HCT116 (cell line): Measurements from ENCODE around the gene SUMO4. TPM values are rescaled to one million over a fixed set of nuclear protein-coding genes. Genes with fewer than 3 reads are reported as not detected.

Source experiments
- ATAC-seq: fragments of 200-7000 bp; cut with Tn5 transposase; 2 replicates; pipeline ENCODE4 v1.9.1; 2020; ENCODE audit warnings: mild to moderate bottlenecking, moderate library complexity
- BruUV-seq: library from RNA; stranded (reverse); fragments of 400-500 nt; replicated peaks from 2 replicates; lab custom pipeline; 2021; lab: Mats Ljungman, UMichigan
- CTCF ChIA-PET: fragments of 300-600 bp; sonication (Branson Sonifier 250); formaldehyde crosslinking; loops from one replicate; lab custom pipeline; 2021; ENCODE audit warnings: antibody characterized with exemption; lab: Charles Lee
- POLR2A ChIA-PET: fragments of 300-600, 350-600 bp; sonication (Branson Sonifier 250); formaldehyde crosslinking; loops from one replicate; lab custom pipeline; 2021; ENCODE audit warnings: antibody characterized with exemption; lab: Charles Lee
- RAD21 ChIA-PET, 2 experiments: fragments of 300-600 bp; sonication (Branson Sonifier 250); formaldehyde crosslinking; loops; one replicate each; lab custom pipeline; 2023; ENCODE audit warnings: low total read pairs in 2 of 2; ENCODE audit not compliant: uncharacterized antibody in 2 of 2, unreplicated experiment in 2 of 2, low non-redundant PET in 1 of 2; lab: Charles Lee
- DNase-seq: peaks from one replicate; pipeline ENCODE4 v3.0.0-alpha.2; 2010; ENCODE audit warnings: low read depth, low spot score
- H2AFZ ChIP-seq: fragments of 200-600 bp; shearing (Covaris generic), sonication (generic); 2 replicates; pipeline ENCODE4 v1.6.1; 2017; ENCODE audit warnings: low read depth, mixed run types, mixed read lengths, antibody characterized with exemption, low read length; ENCODE audit not compliant: poor library complexity, severe bottlenecking
- H3K27ac ChIP-seq: 2 replicates; pipeline ENCODE4 v1.5.1; 2012; ENCODE audit warnings: low read depth, low read length
- H3K27me3 ChIP-seq: fragments of 200-600 bp; sonication (generic); 2 replicates; pipeline ENCODE4 v1.6.1; 2016; ENCODE audit warnings: mixed run types, low read length, mixed read lengths; ENCODE audit not compliant: insufficient read depth
- H3K36me3 ChIP-seq, 2 experiments: fragments of 200-500 bp in 1 of 2; fragments of 200-600 bp in 1 of 2; sonication (Bioruptor generic) in 1 of 2; sonication (generic) in 1 of 2; 2 replicates each; pipeline versions ENCODE4 v1.5.1 to v1.6.1; 2014 to 2016; ENCODE audit warnings: low read length in 2 of 2, inconsistent platforms in 1 of 2, mixed read lengths in 1 of 2, mixed run types in 1 of 2; ENCODE audit not compliant: insufficient read depth in 2 of 2, control insufficient read depth in 1 of 2
- H3K4me1 ChIP-seq, 2 experiments: fragments of 200-600 bp in 1 of 2; sonication (generic) in 1 of 2; 2 replicates each; pipeline versions ENCODE4 v1.5.1 to v1.6.1; 2012 to 2017; ENCODE audit warnings: low read length in 2 of 2, inconsistent platforms in 1 of 2, mild to moderate bottlenecking in 1 of 2, mixed read lengths in 1 of 2, mixed run types in 1 of 2, moderate library complexity in 1 of 2; ENCODE audit not compliant: insufficient read depth in 2 of 2, control insufficient read depth in 1 of 2
- H3K4me2 ChIP-seq: fragments of 200-600 bp; sonication (generic); 2 replicates; pipeline ENCODE4 v1.6.1; 2017; ENCODE audit warnings: mixed run types, low read length, mixed read lengths
- H3K4me3 ChIP-seq, 2 experiments: fragments of 200-600 bp in 1 of 2; sonication (generic) in 1 of 2; replicated peaks in 1 of 2; 2 replicates each; pipeline ENCODE4 v1.5.1; 2011 to 2016; ENCODE audit warnings: low read length in 2 of 2, control low read depth in 1 of 2, low read depth in 1 of 2, mild to moderate bottlenecking in 1 of 2, mixed read lengths in 1 of 2, mixed run types in 1 of 2
- H3K79me2 ChIP-seq: fragments of 200-600 bp; sonication (generic); 2 replicates; pipeline ENCODE4 v1.6.1; 2017; ENCODE audit warnings: mild to moderate bottlenecking, mixed run types, low read length, moderate library complexity, mixed read lengths; ENCODE audit not compliant: insufficient read depth
- H3K9ac ChIP-seq: fragments of 200-600 bp; sonication (generic); 2 replicates; pipeline ENCODE4 v1.6.1; 2016; ENCODE audit warnings: low read length, mixed read lengths
- H3K9me2 ChIP-seq: fragments of 200-600 bp; sonication (generic), shearing (Covaris generic); 2 replicates; pipeline ENCODE4 v1.6.1; 2017; ENCODE audit warnings: mixed run types, mild to moderate bottlenecking, moderate library complexity; ENCODE audit not compliant: insufficient read depth
- H3K9me3 ChIP-seq, 2 experiments: fragments of 200-500 bp in 1 of 2; fragments of 200-600 bp in 1 of 2; sonication (Bioruptor generic) in 1 of 2; sonication (generic) in 1 of 2; 2 replicates each; pipeline ENCODE4 v1.6.1; 2014 to 2017; ENCODE audit warnings: low read length in 2 of 2, mixed read lengths in 2 of 2, inconsistent platforms in 1 of 2, low read depth in 1 of 2, mild to moderate bottlenecking in 1 of 2, mixed run types in 1 of 2, moderate library complexity in 1 of 2; ENCODE audit not compliant: control insufficient read depth in 1 of 2, insufficient read depth in 1 of 2
- H4K20me1 ChIP-seq: fragments of 200-600 bp; sonication (generic), shearing (Covaris generic); 2 replicates; pipeline ENCODE4 v1.6.1; 2017; ENCODE audit warnings: mixed run types, mild to moderate bottlenecking, moderate library complexity; ENCODE audit not compliant: insufficient read depth
- CBX3 ChIP-seq: IDR thresholded peaks from 2 replicates; pipeline ENCODE4 v1.6.1; 2012; ENCODE audit warnings: low read depth
- ELF1 ChIP-seq: IDR thresholded peaks from 2 replicates; pipeline ENCODE4 v1.6.1; 2012; ENCODE audit warnings: low read depth, borderline replicate concordance
- EZH2phosphoT487 ChIP-seq: fragments of 200-600 bp; IDR thresholded peaks from 2 replicates; pipeline ENCODE4 v1.6.1; 2018; ENCODE audit warnings: antibody characterized with exemption, borderline replicate concordance
- JUND ChIP-seq: IDR thresholded peaks from 2 replicates; pipeline ENCODE4 v1.6.1; 2012
- RAD21 ChIP-seq: IDR thresholded peaks from 2 replicates; pipeline ENCODE4 v1.6.1; 2012; ENCODE audit warnings: low read depth, mild to moderate bottlenecking
- SIN3A ChIP-seq: IDR thresholded peaks from 2 replicates; pipeline ENCODE4 v1.6.1; 2012; ENCODE audit warnings: low read depth
- SP1 ChIP-seq: IDR thresholded peaks from 2 replicates; pipeline ENCODE4 v1.6.1; 2012; ENCODE audit warnings: low read depth
- SRF ChIP-seq: IDR thresholded peaks from 2 replicates; pipeline ENCODE4 v1.6.1; 2012; ENCODE audit warnings: low read depth
- ZFX ChIP-seq: fragments of 450-650 bp; IDR thresholded peaks from 2 replicates; pipeline ENCODE4 v1.6.1; 2017
- ZNF274 ChIP-seq: fragments of 200-500 bp; sonication (Bioruptor generic); IDR thresholded peaks from 2 replicates; pipeline ENCODE4 v1.6.1; 2014; ENCODE audit warnings: mild to moderate bottlenecking, low read depth, low read length, inconsistent platforms
- intact Hi-C: fragments of 100-400 bp; cut with micrococcal nuclease; formaldehyde crosslinking; loops from 2 replicates; pipeline ENCODE4 v1.10.0; 2022
- total RNA-seq: library from RNA; stranded (reverse); gene quantifications from one replicate; pipeline ENCODE4 v1.2.1, GENCODE V29; 2021; ENCODE audit not compliant: unreplicated experiment
- TF ChIP-seq, protein P1 (sequence below): IDR thresholded peaks from 2 replicates; pipeline ENCODE4 v1.6.1; 2012
- TF ChIP-seq, protein P2 (sequence below): IDR thresholded peaks from 2 replicates; pipeline ENCODE4 v1.6.1; 2011; ENCODE audit warnings: mild to moderate bottlenecking, low read length, moderate library complexity; ENCODE audit not compliant: insufficient replicate concordance; ENCODE audit errors: extremely low read depth
- TF ChIP-seq, protein P3 (sequence below), 3 experiments: fragments of 200-600 bp in 1 of 3; sonication (generic) in 1 of 3; IDR thresholded peaks in 2 of 3; conservative IDR thresholded peaks in 1 of 3; 2 replicates each; pipeline ENCODE4 v1.5.1; 2012 to 2017; ENCODE audit warnings: low read depth in 2 of 3, low read length in 2 of 3, antibody characterized with exemption in 1 of 3, borderline replicate concordance in 1 of 3, control low read depth in 1 of 3, mild to moderate bottlenecking in 1 of 3, mixed read lengths in 1 of 3, mixed run types in 1 of 3, moderate library complexity in 1 of 3; ENCODE audit not compliant: insufficient read depth in 1 of 3

Gene SUMO4
- total RNA-seq, 1 experiment from 2014 or later = 1.6 TPM

DNA sequence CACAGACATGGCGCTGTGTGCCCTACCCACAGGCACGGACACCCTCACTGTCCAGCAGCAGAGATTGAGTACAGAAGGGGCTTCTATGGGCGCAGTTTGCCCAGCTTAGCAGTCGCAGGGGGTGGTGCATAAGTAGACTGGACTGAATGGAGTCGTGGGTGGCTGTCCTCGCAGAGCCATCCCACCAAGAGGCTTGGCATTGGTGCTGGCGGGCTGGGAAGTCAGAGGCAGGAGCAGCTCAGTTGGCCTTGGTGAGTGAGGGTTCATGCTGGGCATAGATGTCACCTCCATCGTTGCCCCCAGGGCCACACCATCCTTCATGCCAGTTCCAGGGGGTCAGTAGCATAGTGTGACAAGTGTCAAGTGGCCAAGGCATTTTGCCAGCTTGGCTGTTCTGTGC, 25.2 kb downstream of the SUMO4 start:
- H3K9me2 ChIP-seq = no peaks in the 10 kb centered on the region
- H4K20me1 ChIP-seq = no peaks in the 10 kb centered on the region
- no peaks in the 10 kb centered on the region for H3K9me3 ChIP-seq
- H3K4me2 ChIP-seq = no peak overlapping the region
- POLR2A ChIA-PET = no interaction called here
- H3K9ac ChIP-seq = no peak overlapping the region
- H2AFZ ChIP-seq = no peak overlapping the region
- peaks cover 4% of the 10 kb centered on the region; the same call in 1 of the 2 replicates for H3K27me3 ChIP-seq
- intact Hi-C loops = no loop called here
- H3K4me1 ChIP-seq = no peaks in the 10 kb centered on the region
- no peak overlapping the region for H3K4me3 ChIP-seq
- BruUV-seq = no TSS peak
- RAD21 ChIA-PET = no interaction called here
- no peaks in the 10 kb centered on the region for H3K36me3 ChIP-seq
- TF ChIP-seq RAD21 (no peak), SIN3A (no peak), ZFX (no peak), JUND (no peak), CBX3 (no peak)
- CTCF ChIA-PET = no interaction called here
- DNase-seq = no peak
- H3K27ac ChIP-seq = no peak overlapping the region
- H3K79me2 ChIP-seq = no peaks in the 10 kb centered on the region
- no peak for ATAC-seq

DNA sequence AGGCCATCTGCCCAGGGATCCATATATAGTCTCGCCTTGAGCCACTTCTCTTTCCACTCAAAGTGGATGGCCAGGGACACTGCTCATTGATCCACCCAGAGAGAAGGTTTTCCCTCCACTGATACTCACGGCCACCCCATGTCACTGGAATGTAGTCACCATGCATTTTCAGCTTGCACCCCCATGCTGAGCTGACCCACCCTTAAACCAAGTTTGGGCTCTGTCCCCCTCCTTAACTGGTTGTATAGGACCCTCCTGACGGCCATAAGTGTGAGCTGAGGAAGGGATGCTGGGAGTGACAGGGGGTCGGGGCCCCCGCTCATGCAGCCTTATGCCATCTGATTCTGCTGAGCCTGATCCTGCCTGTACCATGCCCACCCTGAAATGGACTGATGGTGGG, 25.7 kb downstream of the SUMO4 start:
- Histone ChIP-seq H3K9me3 (no peaks in the 10 kb centered on the region), H3K4me1 (no peaks in the 10 kb centered on the region), H3K27ac (no peak overlapping the region), H3K79me2 (no peaks in the 10 kb centered on the region), H3K9me2 (no peaks in the 10 kb centered on the region), H3K9ac (no peak overlapping the region), H3K36me3 (no peaks in the 10 kb centered on the region), H4K20me1 (no peaks in the 10 kb centered on the region), H2AFZ (no peak overlapping the region), H3K4me2 (no peak overlapping the region), H3K4me3 (no peak overlapping the region), H3K27me3 (peaks cover 4% of the 10 kb centered on the region; the same call in 1 of the 2 replicates)
- no peak for TF ChIP-seq EZH2phosphoT487
- TF ChIP-seq, protein P1, sequence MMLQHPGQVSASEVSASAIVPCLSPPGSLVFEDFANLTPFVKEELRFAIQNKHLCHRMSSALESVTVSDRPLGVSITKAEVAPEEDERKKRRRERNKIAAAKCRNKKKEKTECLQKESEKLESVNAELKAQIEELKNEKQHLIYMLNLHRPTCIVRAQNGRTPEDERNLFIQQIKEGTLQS = no peak
- TF ChIP-seq ZNF274 = no peak
- TF ChIP-seq ELF1 = no peak
- TF ChIP-seq SP1 = no peak
- no peak for TF ChIP-seq SRF
- TF ChIP-seq, protein P2, sequence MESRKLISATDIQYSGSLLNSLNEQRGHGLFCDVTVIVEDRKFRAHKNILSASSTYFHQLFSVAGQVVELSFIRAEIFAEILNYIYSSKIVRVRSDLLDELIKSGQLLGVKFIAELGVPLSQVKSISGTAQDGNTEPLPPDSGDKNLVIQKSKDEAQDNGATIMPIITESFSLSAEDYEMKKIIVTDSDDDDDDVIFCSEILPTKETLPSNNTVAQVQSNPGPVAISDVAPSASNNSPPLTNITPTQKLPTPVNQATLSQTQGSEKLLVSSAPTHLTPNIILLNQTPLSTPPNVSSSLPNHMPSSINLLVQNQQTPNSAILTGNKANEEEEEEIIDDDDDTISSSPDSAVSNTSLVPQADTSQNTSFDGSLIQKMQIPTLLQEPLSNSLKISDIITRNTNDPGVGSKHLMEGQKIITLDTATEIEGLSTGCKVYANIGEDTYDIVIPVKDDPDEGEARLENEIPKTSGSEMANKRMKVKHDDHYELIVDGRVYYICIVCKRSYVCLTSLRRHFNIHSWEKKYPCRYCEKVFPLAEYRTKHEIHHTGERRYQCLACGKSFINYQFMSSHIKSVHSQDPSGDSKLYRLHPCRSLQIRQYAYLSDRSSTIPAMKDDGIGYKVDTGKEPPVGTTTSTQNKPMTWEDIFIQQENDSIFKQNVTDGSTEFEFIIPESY = no peak
- TF ChIP-seq, protein P3, sequence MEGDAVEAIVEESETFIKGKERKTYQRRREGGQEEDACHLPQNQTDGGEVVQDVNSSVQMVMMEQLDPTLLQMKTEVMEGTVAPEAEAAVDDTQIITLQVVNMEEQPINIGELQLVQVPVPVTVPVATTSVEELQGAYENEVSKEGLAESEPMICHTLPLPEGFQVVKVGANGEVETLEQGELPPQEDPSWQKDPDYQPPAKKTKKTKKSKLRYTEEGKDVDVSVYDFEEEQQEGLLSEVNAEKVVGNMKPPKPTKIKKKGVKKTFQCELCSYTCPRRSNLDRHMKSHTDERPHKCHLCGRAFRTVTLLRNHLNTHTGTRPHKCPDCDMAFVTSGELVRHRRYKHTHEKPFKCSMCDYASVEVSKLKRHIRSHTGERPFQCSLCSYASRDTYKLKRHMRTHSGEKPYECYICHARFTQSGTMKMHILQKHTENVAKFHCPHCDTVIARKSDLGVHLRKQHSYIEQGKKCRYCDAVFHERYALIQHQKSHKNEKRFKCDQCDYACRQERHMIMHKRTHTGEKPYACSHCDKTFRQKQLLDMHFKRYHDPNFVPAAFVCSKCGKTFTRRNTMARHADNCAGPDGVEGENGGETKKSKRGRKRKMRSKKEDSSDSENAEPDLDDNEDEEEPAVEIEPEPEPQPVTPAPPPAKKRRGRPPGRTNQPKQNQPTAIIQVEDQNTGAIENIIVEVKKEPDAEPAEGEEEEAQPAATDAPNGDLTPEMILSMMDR (IDR thresholded peaks at IDR 0.05 in 2 of 3, conservative IDR thresholded peaks at IDR 0.05 in 1 of 3; ENCODE audit: borderline replicate concordance in 1 of 3, insufficient read depth in 1 of 3, low read depth in 2 of 3, low read length in 2 of 3) = no peak
- RAD21 ChIA-PET = no interaction called here
- intact Hi-C loops = no loop called here
- no peak for ATAC-seq
- POLR2A ChIA-PET = no interaction called here
- no peak for DNase-seq
- CTCF ChIA-PET = no interaction called here
- no TSS peak for BruUV-seq
